ENCODE data around the gene ARHGAP45.
"Not testable (repeated sequence)": the region's sequence is repeated elsewhere in the genome, so short reads cannot be mapped to it uniquely, and the experiment has no call there.

Gene ARHGAP45, protein sequence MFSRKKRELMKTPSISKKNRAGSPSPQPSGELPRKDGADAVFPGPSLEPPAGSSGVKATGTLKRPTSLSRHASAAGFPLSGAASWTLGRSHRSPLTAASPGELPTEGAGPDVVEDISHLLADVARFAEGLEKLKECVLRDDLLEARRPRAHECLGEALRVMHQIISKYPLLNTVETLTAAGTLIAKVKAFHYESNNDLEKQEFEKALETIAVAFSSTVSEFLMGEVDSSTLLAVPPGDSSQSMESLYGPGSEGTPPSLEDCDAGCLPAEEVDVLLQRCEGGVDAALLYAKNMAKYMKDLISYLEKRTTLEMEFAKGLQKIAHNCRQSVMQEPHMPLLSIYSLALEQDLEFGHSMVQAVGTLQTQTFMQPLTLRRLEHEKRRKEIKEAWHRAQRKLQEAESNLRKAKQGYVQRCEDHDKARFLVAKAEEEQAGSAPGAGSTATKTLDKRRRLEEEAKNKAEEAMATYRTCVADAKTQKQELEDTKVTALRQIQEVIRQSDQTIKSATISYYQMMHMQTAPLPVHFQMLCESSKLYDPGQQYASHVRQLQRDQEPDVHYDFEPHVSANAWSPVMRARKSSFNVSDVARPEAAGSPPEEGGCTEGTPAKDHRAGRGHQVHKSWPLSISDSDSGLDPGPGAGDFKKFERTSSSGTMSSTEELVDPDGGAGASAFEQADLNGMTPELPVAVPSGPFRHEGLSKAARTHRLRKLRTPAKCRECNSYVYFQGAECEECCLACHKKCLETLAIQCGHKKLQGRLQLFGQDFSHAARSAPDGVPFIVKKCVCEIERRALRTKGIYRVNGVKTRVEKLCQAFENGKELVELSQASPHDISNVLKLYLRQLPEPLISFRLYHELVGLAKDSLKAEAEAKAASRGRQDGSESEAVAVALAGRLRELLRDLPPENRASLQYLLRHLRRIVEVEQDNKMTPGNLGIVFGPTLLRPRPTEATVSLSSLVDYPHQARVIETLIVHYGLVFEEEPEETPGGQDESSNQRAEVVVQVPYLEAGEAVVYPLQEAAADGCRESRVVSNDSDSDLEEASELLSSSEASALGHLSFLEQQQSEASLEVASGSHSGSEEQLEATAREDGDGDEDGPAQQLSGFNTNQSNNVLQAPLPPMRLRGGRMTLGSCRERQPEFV

DNA sequence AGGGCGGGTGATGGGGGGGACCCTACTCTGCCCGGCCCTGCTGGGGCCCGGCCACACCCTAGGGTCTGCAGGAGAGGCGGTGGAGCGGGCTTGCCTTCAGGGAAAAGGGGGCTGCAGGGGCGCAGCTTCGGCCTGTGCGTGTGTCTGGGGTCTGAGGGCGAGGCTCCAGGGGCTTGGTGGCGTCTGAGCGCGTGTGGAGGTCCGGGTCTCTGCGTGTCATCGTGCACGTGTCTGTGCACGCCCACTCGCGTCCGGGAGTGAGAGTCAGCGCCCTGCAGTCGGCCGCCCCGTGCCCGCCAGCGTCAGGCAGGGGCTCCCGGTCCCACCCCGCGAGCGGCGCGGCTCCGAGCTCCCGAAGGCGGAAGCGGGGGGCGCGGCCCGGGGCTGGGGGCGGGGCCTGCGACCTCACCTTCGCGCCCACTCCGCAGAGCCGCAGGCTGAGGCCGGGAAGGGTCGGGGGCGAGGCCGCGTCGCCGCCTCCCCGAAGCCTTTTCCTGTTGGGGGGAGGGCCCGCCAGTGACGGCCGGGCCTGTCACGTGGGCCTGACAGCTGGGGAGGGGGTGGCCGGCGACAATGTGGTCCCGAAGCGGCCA lies at the start of gene ARHGAP45:
ARHGAP45 (plus strand) TSS at position 420 of the 593 bp plus-strand sequence. CDS start 239 bp downstream, outside the sequence.
- peak; percentile 65 for DNase-seq (ENCODE audit: low read depth)

DNA sequence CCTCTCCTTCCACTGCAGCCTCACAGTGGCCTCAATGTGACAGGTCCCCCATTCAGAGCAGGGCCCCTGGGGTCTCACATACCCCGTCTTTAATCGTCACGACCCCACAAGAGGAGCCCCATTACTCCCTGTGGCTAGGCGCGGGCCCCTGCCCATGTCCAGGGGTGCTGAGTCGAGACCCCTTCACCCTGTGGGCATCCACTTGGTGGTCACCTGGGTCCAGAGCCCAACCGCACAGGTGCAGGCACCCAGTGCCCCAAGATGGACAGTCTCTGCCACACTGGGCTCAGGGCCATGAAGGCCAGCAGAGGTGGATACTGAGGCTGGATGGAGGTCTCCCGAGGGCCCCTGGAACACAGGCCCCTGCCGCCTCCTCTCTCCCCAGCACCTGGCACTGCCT lies 49.1 kb upstream of the ARHGAP45 start:
- DNase-seq (ENCODE audit: low read depth): no peak

DNA sequence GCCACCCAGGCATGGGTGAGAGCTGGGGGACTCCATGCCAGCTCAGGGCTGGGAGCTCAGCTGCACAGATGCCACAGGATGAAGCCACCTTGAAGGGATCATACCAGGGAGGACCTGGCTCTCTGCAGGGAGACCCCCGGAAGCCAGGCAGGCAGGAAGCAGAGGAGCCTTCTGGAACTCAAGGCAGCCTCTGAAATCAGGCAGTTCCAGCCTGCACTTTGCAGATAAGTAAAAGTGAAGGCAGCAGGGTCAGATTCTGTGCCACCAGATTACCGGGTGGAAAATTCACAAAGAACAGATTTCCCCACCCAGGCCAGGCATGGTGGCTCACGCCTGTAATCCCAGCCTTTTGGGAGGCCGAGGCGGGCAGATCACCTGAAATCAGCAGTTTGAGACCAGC lies 48.6 kb upstream of the ARHGAP45 start:
- no peak for DNase-seq (ENCODE audit: low read depth)

DNA sequence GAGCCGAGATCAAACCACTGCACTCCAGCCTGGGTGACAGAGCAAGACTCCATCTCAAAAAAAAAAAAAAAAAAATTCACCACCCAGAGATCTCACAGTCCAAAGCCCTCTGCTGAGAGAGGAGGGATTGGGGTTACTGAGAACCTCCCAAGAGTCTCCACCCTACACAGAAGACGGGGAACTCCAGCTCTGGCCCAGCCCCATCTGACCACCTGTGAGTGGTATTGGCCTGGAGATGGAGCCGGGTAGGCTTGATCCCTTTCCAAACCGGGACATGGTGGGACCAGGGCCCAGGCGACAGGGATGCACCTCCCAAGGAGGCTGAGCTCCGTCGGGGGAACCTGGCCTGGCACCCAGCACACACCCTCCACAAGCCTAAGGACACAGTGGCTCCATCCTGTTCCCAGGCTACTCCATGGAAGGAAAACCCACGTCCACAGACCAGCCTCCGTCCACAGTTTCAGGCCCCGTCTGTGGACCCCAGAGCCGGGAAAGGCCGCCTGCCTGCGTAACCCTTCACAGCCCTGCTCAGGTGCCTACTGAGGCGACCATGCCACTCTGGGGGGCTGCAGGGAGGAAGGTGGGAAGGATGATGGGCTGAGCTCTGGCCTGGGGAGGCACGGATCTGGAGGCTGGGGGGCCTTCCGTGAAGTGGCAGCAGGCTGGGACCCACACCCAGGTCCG lies 47.9 kb upstream of the ARHGAP45 start:
- no peak for DNase-seq (ENCODE audit: low read depth)

DNA sequence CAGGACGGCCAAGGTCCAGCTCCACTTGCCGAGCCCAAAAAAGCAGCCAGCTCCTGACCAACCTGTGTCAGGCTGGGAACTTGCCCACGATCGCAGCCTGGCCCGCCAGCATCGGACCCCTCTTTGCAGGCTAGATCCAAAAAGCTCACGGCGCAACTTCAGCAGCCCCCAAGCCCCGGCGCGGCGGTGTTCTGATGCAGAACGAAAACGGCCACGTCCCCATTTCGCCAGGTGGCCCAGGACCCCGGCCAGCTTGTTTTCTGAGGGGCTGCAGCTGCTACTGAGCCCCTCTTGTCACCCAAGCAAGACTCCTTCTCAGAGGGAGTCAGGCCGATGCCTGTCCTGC lies 47.4 kb upstream of the ARHGAP45 start:
- no peak for DNase-seq (ENCODE audit: low read depth)

DNA sequence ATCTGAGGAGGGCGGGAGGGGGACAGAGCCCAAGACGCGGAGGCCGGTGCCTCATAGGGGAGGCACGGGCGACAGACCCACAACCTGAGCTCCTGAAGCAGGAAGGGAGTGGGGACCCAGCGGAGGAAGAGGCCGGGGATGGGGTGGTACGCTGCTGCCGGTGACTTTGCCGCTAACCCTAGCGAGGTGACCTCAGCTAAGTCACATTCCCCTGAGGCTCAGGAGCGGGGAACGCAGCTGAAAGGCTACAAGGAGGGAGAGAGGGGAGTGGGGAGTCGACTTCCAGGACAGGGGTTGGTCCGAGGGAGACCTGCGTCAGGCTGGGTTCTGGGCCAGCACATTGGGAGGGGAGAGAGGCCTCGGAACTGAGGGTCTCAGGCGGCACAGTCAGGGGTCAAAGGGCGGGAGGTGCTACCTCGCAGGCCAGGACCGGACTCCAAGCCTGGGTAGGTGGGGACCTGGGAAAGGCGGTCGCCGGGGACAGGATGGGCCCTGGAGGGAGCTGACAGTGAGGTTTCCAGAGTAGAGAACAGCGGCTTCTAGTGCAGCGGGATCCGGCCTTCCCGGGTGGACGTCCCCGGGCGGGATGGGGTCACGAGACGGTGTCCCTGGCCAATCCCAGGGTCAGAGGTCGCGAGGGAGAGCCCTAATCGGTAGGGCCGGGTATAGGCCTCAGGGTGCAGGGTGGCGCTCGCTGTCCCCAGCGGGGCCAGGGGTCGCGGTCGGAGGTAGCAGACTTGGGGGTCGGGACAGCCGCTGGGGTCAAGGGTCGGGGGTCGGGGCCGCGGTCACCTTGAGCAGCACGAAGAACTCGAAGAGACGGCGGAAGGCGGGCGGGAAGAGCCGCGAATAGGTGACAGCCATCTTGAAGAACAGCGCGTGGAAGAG lies 46.7 kb upstream of the ARHGAP45 start:
- no peak for DNase-seq (ENCODE audit: low read depth)

DNA sequence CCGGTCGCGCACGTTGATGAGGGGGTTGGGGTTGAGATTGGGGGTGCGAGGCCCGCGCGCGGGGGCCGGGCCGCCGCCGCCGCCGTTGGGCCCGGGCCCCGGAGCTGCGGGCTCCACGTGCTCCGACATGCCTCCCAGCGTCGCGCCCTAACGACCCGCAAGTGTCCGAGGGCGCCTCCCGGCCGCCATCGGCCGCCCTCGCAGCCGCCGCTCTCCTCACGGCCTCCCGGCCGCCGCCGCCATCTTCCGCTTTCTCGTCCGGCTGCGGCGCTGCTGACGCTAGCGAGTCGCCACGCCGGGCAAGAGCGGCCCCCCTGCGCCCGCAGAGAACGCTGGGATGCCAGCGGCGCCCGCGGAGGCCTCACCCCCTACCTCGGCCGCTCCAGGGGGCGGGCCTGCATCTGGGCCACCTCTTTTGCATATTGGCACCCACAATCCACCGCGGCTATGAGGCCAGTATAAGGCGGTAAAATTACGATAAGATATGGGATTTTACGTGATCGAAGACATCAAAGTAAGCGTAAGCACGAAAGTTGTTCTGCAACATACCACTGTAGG lies 46.0 kb upstream of the ARHGAP45 start, which contains the start of gene TMEM259:
TMEM259 (minus strand) TSS at position 256 of the 558 bp plus-strand sequence; CDS start at position 129, 127 bp downstream.
- DNase-seq (ENCODE audit: low read depth): peak; percentile 91

DNA sequence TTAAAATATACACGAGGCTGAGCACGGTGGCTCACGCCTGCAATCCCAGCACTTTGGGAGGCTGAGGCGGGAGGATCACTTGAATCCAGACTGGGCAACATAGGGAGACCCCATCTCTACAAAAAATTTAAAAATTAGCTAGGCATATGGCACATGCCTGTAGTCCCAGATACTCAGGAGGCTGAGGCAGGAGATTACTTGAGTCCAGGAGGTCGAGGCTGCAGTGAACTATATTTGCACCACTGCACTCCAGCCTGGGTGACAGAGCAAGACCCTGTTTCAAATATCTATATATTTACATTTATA lies 43.1 kb upstream of the ARHGAP45 start:
- DNase-seq (ENCODE audit: low read depth): not testable (repeated sequence)

DNA sequence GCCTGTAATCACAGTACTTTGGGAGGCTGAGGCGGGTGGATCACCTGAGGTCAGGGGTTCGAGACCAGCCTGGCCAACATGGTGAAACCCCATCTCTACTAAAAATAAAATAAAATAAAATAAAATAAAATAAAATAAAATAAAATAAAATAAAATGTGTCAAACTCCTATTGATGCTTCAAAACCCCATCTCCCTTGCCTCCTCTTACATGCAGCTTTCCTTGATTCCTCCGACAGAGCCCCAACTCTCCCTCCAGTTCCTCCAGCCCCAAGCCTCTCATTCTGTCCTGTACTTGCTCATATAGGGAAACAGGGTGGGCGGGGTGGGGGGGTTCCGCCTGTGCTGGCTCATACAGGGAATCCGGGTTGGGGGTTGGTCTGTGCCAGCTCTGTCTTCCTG lies 41.9 kb upstream of the ARHGAP45 start:
- not testable (repeated sequence) for DNase-seq (ENCODE audit: low read depth)

DNA sequence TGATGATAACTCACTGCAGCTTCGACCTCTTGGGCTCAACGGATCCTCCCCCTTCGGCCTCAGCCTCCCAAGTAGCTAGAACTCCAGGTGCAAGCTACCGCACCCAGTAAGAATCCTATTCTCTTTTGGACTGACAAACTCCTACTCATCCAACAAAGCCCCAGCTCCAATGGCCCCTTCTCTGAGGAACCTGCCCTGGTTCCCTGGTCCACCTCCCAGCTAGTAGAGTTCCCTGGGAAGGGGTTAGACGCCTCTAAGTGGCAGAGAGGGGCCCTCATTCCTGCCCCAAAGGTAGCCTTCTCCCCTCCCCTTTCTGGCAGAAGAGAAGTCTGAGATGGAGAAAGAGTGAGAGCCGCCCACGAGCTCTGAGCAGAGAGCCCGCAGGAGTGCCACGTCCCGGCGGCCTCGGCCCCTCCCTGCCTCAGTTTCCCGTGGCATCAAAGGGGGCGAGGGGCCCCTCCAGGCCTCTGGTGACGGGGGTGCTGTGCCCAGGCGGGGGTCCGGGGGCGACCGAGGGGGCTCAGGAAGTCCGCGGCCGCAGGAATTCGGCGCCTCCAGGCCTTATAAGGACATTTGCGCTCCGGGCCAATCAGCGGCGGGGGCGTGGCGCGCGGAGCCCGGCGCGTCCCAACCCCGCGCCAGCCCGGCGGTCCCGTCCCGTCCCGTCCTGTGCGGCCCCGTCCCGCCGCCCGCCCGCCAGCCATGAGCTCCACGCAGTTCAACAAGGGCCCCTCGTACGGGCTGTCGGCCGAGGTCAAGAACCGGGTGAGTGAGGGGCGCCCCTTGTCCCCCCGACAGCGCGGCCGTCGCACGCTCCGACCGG lies 40.8 kb upstream of the ARHGAP45 start, which contains the start of gene CNN2:
CNN2 (plus strand) TSS at position 649 of the 823 bp plus-strand sequence; CDS start at position 703, 54 bp downstream.
- DNase-seq (ENCODE audit: low read depth): no peak

DNA sequence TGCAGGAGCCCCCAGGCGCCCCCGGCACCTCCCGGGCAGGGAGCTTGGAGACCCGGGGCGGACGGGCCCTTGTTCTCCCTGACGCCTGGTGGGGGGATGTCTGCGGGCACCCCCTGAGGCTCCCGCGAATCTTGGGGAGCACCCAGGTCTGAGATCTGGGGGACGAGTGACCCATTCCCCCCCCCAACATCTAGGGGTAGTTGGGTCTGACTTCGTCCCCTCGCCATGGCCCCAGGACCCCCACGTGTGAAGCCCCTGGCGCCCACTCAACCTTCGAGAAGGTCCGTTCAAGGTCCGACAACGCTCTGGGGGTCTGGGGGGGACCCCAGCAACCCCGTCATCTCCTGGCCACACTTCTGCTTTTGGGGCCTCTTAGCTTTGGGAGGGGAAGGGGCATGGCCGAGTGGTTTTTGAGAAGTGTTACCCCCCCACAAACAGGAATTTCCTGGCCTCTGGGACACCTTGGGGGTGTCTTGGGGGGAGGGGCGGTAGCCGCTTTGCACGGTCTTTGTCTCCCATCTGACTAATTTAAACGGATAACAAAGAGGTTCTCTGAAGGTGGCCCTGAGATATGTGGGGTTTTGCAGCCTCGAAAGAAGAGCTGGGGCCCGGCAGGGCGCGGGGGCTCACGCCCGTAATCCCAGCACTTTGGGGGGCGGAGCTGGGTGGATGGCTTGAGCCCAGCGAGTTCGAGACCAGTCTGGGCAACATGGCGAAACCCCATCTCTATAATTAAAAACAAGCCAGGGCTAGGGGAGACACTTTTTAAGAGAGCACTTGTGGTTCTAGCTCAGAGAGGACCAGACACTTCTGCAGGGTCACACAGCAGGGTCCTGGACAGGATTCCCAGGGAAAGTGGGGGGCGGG lies 40.0 kb upstream of the ARHGAP45 start:
- no peak for DNase-seq (ENCODE audit: low read depth)

DNA sequence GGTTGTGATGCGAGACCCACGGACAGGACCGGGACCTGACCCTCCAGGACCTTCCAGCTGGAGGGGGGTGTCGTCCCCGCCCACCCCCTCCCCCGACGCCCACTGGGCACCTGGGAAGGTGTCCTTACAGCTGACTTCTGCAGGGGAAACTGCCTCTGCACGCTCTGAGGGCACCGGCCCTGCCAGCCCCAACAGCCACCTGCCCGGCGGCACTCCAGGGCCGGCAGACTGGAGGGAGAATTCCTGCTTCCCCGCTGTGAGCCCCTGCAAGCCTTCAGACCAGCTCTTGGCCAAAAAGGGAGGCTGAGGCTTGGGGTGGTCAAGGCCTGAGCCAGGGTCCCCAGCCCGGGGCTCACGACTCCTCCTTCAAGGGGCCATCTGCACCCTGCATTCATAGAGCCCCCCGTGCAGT lies 39.3 kb upstream of the ARHGAP45 start:
- DNase-seq (ENCODE audit: low read depth): no peak

DNA sequence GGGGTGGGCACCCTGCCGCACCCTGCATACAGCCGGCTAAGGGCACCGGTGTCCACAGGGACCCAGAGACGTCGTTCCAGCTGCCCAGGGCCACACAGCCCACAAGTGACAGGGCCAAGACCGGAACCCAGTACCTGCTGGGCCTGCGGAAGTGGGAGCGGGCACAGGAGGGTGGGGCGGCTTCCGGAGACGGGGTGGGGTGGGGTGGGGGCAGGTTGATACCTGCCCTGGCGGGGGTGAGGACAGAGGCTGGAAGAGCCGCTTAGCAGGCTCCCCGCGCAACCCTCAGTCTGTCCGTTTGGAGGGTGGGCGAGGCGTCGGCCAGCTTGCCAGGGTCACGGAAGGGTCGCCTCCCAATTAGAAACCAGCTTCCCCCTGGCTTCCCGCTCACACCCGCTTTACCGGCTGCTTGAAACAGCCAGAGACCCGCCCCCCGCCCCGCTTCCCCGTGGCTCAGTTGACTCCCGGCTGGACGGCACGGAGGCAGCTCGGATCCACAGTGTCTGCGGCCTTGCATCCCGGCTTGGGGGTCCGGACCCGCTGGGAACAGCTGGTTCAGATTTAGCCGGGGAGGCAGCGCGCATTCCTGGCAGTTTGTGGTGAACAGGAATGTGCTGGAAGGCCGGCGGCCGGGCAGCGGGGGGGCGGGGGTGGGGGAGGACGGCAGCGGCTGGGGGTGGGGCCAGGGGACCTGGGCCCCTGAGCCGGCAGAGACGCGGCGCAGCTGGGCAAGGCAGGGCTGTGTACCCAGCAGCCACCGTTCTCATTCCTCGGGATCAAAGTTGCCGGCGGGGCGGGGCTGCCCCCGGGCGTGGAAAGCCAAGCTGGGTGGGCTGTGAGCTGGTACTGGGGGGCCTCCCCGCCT lies 38.7 kb upstream of the ARHGAP45 start:
- DNase-seq (ENCODE audit: low read depth): no peak

DNA sequence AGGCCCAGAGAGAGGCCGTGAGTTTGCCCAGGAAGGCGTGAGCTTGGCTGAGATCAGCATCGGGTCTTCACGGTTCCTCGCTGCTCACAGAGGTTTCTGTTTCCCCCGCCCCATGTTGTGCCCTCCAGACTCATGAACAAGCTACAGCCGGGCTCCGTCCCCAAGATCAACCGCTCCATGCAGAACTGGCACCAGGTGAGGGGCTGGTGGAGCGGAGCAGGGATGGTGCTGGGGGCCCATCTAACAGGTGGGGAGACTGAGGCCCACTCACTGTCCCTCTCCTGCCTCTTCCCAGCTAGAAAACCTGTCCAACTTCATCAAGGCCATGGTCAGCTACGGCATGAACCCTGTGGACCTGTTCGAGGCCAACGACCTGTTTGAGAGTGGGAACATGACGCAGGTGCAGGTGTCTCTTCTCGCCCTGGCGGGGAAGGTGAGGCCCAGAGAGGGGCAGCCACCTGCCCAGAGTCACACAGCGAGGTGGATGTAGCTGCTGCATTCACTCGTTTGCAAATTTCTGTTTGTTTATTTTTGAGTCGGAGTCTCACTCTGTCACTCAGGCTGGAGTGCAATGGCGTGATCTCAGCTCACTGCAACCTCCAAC lies 34.6 kb upstream of the ARHGAP45 start:
- DNase-seq (ENCODE audit: low read depth): no peak

DNA sequence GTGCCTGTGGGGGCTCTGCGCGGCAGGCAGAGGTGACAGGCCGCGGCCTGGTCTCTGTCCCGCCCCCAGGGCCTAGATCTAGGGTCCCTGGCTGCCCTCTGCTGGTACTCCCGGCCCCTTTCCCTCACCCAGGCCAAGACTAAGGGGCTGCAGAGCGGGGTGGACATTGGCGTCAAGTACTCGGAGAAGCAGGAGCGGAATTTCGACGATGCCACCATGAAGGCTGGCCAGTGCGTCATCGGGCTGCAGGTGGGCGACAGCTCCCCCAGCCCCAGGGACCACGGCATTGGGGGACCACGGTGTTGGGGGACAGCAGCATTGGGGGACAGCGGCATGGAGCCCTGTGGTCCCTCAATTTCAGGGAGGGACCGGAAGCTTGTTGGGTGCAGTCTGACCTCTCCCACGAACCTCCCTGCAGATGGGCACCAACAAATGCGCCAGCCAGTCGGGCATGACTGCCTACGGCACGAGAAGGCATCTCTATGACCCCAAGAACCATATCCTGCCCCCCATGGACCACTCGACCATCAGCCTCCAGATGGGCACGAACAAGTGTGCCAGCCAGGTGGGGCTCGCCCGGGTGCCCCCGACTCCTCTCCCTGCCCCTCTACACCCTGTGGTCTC lies 30.9 kb upstream of the ARHGAP45 start:
- no peak for DNase-seq (ENCODE audit: low read depth)

DNA sequence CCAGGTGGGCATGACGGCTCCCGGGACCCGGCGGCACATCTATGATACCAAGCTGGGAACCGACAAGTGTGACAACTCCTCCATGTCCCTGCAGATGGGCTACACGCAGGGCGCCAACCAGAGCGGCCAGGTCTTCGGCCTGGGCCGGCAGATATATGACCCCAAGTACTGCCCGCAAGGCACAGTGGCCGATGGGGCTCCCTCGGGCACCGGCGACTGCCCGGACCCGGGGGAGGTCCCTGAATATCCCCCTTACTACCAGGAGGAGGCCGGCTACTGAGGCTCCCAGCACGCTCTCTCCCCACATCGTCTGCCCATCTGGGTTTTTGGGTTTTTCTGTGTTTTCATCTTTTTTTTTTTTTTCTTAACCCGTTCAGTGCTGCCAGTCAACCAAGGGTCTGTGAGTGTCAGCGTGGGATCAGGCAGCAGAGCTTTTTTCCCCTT lies 29.3 kb upstream of the ARHGAP45 start:
- no peak for DNase-seq (ENCODE audit: low read depth)

All from stimulated activated CD8-positive, alpha-beta memory T cell treated with anti-CD3 and anti-CD28 coated beads, Interleukin-15, amount 100 ng/mL, for 24 hours (primary cell).